AG09319 (cell line): ENCODE results near the gene TSPAN6.

Source experiments
- DNase-seq: peaks from one replicate; pipeline ENCODE4 v3.0.0-alpha.2; 2010; ENCODE audit warnings: low read depth; ENCODE audit errors: extremely low read depth
- CTCF ChIP-seq: IDR thresholded peaks from 2 replicates; pipeline ENCODE4 v1.5.1; 2011; ENCODE audit warnings: low read depth, mild to moderate bottlenecking, inconsistent platforms, low read length, moderate library complexity

TSPAN6 gene

GRCh38 chrX:100636321-100636991 is at the start of gene TSPAN6:
Gene TSPAN6, minus strand, starts transcription at chrX:100636806. Its CDS starts 112 bp downstream, at chrX:100636694.
- peak; percentile 50 for TF ChIP-seq CTCF
- peak; percentile 58 for DNase-seq

GRCh38 chrX:100685997-100686305 is 49.3 kb upstream of the TSPAN6 start:
- DNase-seq = no peak
- no peak for TF ChIP-seq CTCF

GRCh38 chrX:100685284-100685996 is 48.8 kb upstream of the TSPAN6 start:
- peak; percentile 48 for DNase-seq
- TF ChIP-seq CTCF = peak; percentile 78

GRCh38 chrX:100682939-100683338 is 46.3 kb upstream of the TSPAN6 start:
- no peak for DNase-seq
- TF ChIP-seq CTCF = no peak

GRCh38 chrX:100681599-100681998 is 45.0 kb upstream of the TSPAN6 start:
- no peak for TF ChIP-seq CTCF
- DNase-seq = no peak

GRCh38 chrX:100680756-100681155 is 44.1 kb upstream of the TSPAN6 start:
- no peak for DNase-seq
- TF ChIP-seq CTCF = no peak

GRCh38 chrX:100677611-100678181 is 41.1 kb upstream of the TSPAN6 start:
- no peak for TF ChIP-seq CTCF
- no peak for DNase-seq
